Progenitor cell of endocrine pancreas (in vitro differentiated cells): ENCODE results near the gene TIMM10. TPM values are rescaled to one million over a fixed set of nuclear protein-coding genes. Genes with fewer than 3 reads are reported as not detected.

Source experiments
- DNase-seq: peaks from one replicate; pipeline ENCODE4 v3.0.0; 2021; ENCODE audit warnings: low spot score; ENCODE audit not compliant: unreplicated experiment
- H3K27ac Mint-ChIP-seq: 2 replicates; pipeline ENCODE4 v1.8.0; 2021; ENCODE audit warnings: mild to moderate bottlenecking, moderate library complexity, mixed read lengths
- H3K27me3 Mint-ChIP-seq: 2 replicates; pipeline ENCODE4 v1.8.0; 2021; ENCODE audit warnings: mixed read lengths
- H3K36me3 Mint-ChIP-seq: 2 replicates; pipeline ENCODE4 v1.8.0; 2022; ENCODE audit warnings: mixed read lengths; ENCODE audit not compliant: insufficient read depth
- H3K4me1 Mint-ChIP-seq: 2 replicates; pipeline ENCODE4 v1.8.0; 2021; ENCODE audit warnings: low read depth, mixed read lengths
- H3K4me3 Mint-ChIP-seq: 2 replicates; pipeline ENCODE4 v1.8.0; 2021; ENCODE audit warnings: low read depth, mild to moderate bottlenecking, moderate library complexity, mixed read lengths
- H3K9me3 Mint-ChIP-seq: 2 replicates; pipeline ENCODE4 v1.8.0; 2021; ENCODE audit warnings: low read depth, mixed read lengths
- total RNA-seq: library from RNA; stranded (reverse); gene quantifications from 2 replicates; pipeline ENCODE4 v1.2.1, GENCODE V29; 2021
- TF ChIP-seq, protein P1 (sequence below): fragments of 200-600 bp; sonication (generic); IDR thresholded peaks from one replicate; pipeline ENCODE4 v1.5.0; 2021; ENCODE audit warnings: antibody characterized with exemption, mild to moderate bottlenecking; ENCODE audit not compliant: unreplicated experiment

TIMM10 gene
- total RNA-seq, 1 donor from 2014 or later: 63.5 TPM

- Mint-ChIP-seq H3K9me3 (no peaks in the 10 kb centered on the region), H3K4me1 (peaks cover 8% of the 10 kb centered on the region), H3K27me3 (peaks cover 10% of the 10 kb centered on the region), H3K4me3 (no peak overlapping the region), H3K36me3 (peaks cover 1% of the 10 kb centered on the region), H3K27ac (peak overlapping the region; percentile 45)
- no peak for DNase-seq
- TF ChIP-seq, protein P1, sequence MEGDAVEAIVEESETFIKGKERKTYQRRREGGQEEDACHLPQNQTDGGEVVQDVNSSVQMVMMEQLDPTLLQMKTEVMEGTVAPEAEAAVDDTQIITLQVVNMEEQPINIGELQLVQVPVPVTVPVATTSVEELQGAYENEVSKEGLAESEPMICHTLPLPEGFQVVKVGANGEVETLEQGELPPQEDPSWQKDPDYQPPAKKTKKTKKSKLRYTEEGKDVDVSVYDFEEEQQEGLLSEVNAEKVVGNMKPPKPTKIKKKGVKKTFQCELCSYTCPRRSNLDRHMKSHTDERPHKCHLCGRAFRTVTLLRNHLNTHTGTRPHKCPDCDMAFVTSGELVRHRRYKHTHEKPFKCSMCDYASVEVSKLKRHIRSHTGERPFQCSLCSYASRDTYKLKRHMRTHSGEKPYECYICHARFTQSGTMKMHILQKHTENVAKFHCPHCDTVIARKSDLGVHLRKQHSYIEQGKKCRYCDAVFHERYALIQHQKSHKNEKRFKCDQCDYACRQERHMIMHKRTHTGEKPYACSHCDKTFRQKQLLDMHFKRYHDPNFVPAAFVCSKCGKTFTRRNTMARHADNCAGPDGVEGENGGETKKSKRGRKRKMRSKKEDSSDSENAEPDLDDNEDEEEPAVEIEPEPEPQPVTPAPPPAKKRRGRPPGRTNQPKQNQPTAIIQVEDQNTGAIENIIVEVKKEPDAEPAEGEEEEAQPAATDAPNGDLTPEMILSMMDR: no peak
Observed at GRCh38 chr11:57512646-57513451, 17.7 kb downstream of the TIMM10 start.

GRCh38 chr11:57511741-57512430, 18.7 kb downstream of the TIMM10 start:
- no peak overlapping the region for H3K4me3 Mint-ChIP-seq
- no peaks in the 10 kb centered on the region for H3K9me3 Mint-ChIP-seq
- peaks cover 2% of the 10 kb centered on the region for H3K36me3 Mint-ChIP-seq
- H3K27ac Mint-ChIP-seq: no peak overlapping the region
- peaks cover 8% of the 10 kb centered on the region for H3K4me1 Mint-ChIP-seq
- peaks cover 6% of the 10 kb centered on the region for H3K27me3 Mint-ChIP-seq
- DNase-seq: no peak
- TF ChIP-seq, protein P1: no peak

- TF ChIP-seq, protein P1: no peak
- H3K27ac Mint-ChIP-seq: no peak overlapping the region
Observed at GRCh38 chr11:57508341-57509170, 22.0 kb downstream of the TIMM10 start.

DNA sequence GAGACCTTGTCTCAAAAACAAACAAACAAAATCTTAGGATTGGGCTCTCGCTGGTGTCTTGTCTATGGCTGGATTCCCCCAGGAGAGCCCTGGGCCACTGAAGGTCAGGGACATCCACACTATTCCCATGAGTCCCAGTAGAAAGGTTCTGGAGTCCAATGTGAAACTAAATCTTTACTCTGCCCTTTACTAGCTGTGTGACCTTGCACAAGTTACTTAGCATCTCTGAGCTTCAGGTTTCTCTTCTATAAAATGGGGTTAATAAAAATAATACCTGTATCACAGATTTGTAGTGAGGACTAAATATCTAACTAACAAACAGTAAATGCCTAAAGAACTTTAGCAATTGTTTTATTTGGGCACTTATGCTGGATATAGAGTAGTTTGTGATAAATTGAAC, 24.0 kb downstream of the TIMM10 start:
- TF ChIP-seq, protein P1: no peak
- DNase-seq: no peak
- no peaks in the 10 kb centered on the region for H3K27me3 Mint-ChIP-seq
- H3K4me1 Mint-ChIP-seq: peaks cover 21% of the 10 kb centered on the region
- H3K27ac Mint-ChIP-seq: no peak overlapping the region
- peaks cover 2% of the 10 kb centered on the region for H3K36me3 Mint-ChIP-seq
- H3K9me3 Mint-ChIP-seq: no peaks in the 10 kb centered on the region
- no peak overlapping the region for H3K4me3 Mint-ChIP-seq

More at GRCh38 chr11:57508341-57509170, 22.0 kb downstream of the TIMM10 start:
- Mint-ChIP-seq H3K36me3 (peaks cover 2% of the 10 kb centered on the region), H3K9me3 (no peaks in the 10 kb centered on the region), H3K4me3 (no peak overlapping the region), H3K27me3 (peaks cover 2% of the 10 kb centered on the region), H3K4me1 (peaks cover 8% of the 10 kb centered on the region)
- DNase-seq: no peak

DNA sequence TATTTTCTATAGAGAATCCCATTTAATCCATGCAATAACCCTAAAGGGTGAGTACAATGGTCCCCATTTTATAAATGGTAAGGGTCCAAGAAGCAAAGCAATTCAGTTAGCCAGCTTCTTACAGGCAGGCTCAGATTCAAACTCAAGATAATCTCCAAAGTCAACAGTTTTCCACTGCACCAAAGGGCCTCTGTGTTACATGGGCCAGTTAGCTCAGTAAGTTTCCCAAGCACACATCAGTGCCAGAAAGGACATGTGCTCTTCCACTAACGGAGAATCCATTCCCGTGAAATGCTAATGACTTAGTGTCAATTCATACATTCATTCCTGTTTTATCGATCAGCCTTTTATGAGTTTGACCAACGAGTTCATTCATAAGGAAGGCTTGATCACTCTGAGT, 26.0 kb downstream of the TIMM10 start:
- peaks cover 34% of the 10 kb centered on the region for H3K4me1 Mint-ChIP-seq
- no peak overlapping the region for H3K27ac Mint-ChIP-seq
- no peaks in the 10 kb centered on the region for H3K27me3 Mint-ChIP-seq
- TF ChIP-seq, protein P1: no peak
- H3K4me3 Mint-ChIP-seq: no peak overlapping the region
- H3K9me3 Mint-ChIP-seq: no peaks in the 10 kb centered on the region
- H3K36me3 Mint-ChIP-seq: peaks cover 6% of the 10 kb centered on the region
- no peak for DNase-seq
